ENCODE data around the gene DOCK2.

Gene DOCK2

DNA sequence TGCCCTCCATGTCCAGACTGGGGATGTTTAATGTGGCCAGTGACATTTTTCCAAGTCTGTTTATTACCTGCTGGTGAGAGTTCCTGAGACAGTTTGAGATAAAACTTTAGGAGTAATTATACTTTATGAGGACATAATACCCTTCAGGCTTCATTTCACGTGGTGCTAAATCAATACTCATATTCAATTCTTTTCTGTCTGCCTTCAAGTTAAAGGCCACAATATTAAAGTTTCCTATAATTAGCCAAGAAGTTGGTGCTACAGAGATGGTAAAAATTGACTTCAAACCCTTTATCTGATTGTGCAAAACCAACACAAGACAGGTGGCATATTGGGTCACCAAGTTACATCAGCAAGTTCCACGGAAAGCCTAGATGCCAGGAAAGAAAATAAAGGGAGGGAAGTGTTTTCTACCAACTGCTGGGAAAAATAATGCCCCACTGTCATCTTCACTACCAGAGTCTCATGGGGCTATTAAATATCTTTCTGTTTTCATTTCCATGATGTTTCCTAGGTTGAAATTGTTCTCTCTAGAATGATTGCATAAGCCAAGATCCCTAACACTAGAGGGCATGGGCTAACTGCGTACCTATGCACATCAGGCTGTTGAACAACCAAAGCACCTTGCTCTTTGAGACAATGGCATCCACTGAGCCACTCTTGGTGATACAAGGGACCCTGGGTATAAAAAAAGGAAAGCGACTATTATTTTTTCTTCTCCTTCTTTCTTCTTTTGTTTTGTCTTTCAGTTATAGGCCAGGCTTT is 274.6 kb downstream of the DOCK2 start:
- peak; percentile 9 for DNase-seq

DNA sequence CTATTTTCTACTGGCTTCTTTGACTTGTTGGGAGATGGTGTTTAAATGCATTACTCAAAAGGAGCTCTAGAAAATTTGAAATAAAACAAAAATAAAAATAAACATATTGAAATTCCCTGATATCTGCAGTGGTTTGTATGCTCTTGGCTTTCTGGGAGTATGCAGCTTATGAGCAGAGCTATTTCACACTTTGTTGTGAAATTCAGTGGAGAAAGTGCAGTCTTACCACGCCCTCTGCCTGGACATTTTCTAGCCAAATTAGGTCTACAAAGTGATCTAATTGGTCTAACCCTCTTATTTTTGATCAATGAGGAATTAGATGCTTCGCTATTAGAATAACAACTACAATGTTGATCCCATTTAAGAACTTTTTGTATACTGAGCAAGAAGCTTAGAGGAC is 276.4 kb downstream of the DOCK2 start:
- DNase-seq = no peak

DNA sequence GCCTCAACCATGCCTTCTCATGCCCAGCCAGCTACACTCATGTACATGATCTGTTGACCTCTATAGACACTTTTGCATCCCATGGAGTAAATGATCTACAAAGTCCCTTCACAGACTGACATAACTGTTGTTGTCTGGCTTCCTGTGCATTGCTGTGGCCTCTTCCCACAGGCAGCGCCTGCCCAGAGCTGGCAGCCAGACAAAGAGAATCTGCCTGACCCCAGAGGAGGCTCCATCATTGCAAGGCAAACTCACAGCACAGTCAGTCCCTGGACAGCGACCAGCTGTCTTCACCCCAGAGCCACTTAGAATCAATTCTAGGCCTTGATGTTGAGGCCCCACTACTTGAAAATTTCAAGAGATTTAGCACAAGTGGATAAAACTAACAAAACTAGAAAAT is 277.7 kb downstream of the DOCK2 start:
- DNase-seq = no peak

DNA sequence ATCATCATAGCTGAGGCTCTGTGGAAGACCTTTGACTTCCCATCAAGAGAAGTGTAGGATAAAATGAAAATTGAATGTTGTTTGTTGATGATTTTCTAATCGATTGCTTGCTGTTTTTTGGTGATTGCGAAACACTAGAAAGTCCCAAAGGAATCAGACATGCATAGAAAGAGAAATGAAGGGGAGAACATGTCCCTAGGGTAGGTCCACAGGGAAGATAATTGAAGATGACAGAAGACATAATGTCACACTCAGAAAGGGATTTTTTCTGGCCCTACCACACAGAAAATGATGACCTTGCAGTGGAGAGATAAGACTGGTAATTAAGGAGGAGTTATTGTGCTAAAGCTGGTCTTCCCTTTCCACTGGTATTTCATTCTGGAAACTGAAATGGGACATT is 280.4 kb downstream of the DOCK2 start:
- no peak for DNase-seq

DNA sequence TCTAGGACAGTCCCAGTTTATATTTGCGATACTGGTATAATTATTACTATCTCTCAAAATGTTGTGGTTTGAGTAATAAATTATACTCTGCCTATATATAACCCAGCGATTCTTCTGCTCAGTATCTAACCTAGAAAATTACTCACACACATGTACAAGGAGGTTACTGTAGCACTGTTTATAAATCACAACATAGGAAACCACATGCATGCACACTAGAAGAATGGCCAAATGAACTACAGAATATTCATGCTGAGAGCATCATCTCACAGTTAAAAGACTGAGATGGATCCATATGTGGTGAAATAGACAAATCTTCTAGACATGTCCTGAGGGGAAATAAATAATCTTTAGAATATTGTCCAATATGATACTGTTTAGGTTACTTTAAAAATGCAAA is 281.2 kb downstream of the DOCK2 start:
- DNase-seq = no peak

DNA sequence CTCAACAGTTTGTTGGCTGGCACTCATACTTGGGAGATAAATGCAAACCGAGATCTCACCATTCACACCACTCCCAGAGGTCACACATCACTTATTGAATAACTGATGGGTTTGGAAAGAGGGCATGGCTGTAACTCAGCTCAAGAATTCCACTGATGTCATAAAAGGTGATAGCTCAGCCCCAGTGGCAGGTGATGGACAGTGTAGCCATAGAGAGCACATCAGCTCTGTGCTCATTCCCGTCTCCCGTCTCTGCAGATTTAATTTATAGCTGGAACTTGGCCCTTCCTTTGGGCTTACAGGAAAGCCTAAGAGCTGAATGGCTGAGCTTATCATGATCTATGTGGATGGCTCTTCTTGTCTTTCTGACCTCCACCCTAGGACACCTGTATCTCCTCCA is 283.4 kb downstream of the DOCK2 start:
- no peak for DNase-seq

DNA sequence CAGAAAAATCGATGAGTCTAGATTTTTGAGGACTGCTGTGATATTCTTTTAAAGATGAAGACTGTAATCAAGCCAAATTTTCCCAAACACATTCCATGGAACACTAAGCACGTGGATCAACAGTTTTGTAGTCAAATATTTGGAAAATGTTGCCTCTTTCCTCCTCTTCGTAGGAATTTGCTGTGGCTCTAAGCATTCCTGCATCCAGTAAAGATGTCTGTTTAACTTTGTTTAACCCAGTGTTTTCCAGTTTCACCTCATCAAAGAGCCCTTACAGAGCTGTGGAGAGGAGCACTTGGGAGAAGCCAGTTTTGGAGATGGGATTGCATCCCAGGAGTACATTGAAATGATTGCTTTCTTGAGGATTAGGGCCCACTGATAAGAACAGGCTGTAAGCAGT is 284.3 kb downstream of the DOCK2 start:
- DNase-seq = no peak

DNA sequence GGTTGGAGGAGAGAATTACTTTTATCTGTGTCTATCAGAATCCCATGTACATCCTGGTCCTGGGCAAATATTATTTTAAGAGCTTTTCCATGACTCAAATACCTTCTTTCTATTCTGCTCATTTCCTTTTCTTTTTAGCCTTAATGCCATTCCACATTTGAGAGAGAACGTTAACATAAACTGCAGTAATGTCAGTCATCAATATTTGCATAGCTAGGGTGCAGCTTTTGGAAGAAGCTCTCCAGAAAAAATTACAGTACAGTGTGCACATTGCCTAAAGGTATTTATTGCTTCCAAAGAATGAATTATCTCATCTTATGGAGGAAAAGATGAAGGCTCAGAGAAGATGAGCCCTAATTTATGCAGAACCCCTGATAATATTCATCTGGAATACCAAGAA is 284.9 kb downstream of the DOCK2 start:
- no peak for DNase-seq

DNA sequence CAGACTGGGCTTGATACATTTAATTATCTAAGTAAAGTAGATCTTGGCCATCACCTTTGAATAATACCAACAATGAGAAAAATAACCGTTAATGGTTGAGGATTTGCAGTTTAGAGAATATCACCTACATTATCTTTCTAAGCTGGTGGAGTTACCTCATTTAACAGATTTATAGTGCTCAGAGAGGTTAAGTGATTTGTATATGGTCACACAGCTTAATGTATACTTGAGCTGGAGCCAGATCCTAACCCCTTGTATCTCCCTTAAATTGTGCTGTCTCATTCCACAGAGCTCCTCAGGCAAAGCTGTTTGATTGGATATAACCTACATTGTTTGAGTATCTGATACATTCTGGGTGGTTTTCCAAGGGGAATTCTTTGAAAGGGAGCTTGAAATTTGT is 285.4 kb downstream of the DOCK2 start:
- no peak for DNase-seq

DNA sequence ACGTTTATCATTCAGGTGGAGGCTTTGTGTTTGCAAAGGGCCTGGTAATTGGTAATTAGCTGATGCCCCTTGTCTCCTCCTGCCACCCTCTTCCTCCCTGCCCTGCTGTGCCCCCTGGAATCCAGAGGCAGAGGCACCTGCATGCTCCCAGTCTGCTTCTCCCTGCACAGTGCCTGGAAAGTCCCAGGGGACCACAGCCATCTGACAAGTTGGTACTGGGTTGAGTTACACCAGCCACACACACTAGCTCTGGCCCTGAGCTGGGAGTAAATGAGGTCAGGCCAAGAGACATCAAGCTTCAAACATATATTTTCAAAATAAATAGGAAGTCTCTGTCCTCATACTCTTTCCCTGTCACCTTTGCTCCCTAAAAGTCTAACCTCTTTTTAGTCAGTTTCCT is 286.9 kb downstream of the DOCK2 start:
- DNase-seq = no peak

DNA sequence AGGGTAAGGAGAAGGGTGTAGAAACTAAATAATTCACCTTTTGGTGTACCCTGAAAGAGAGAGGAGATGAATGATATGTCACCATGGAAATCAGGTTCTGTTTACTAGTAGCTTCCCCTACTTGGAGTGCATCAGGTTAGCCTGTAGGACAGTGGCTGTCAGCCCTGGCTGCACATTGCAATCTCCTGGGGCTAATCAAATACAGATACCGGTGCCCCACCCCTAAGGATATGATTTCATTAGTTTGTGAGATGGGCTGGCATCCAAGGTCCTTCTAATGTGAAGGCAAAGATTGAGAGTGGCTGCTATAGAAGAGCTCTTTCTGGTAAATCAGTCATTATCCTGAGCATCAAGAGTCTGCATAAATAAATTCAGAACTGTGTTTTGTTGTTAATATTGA is 296.1 kb downstream of the DOCK2 start:
- DNase-seq = no peak

DNA sequence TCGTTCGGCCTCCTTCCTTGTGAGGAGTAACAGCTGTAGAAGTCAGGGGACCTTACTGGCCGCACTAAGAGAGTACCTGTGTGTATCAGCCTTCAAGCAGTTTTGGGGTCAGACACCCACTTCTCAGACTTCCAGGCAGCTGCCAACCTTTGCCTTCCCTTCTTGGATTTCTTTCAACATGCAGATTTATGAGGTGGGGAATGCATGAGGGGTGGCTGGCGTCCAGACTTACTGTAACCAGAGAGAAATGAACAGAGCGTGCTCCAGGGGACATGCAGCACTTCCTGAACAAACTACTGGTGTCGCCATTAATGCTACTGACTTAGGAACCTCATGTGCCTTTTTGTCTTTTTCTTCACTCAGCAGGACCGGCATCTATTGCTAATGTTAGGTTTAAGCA is 296.5 kb downstream of the DOCK2 start:
- DNase-seq = no peak

DNA sequence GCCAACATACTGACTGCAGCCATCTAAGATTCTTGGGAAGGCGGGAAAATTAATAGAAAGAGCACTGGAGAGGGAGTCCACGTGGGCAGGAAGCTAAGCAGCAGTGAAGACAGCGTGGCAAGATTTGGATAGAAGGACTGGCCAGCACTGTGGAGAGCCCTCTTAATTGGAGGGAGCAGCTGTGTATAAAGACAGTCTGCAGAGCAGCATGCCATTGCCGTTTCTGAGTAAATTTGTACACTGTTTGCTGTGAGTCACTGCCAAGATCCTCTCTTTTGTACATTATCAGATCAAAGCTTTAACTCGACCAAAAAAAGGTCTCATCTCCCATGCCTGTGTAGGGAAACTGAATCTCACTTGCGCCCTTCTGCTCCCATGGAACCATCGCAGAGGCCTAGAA is 297.9 kb downstream of the DOCK2 start:
- DNase-seq = no peak

DNA sequence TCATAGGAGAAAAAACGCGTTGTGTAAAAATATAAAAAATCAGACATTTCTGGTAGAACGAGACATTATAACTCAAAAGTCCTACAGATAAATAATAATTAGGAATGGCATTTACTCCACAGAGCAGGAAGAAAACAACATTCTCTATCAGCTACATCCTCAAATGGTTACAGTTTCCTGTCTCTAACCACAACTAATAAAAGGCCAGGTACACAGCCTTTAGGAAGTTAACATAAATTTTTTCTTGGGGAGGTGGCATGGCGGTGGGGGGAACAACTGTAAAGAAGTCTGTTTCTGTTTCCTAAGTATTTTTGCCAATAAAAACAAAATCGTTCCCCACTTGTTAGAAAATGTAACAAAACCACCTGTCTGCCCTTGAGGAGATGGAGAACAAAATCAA is 298.7 kb downstream of the DOCK2 start:
- no peak for DNase-seq

DNA sequence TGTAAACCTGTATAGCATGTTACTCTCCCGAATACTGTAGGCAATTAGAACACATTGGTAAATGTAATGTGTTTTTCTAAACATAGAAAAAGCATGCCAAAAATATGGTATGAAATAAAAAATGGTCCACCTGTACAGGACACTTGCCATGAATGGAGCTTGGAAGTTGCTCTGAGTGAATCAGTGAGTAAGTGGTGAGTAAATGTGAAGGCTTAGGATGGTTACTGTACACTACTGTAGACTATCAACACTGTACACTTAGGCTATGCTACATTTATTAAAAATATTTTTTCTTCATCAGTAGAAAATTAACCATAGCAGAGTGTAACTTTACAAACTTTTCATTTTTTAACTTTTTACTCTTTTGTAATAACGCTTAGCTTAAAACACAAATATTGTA is 301.4 kb downstream of the DOCK2 start:
- no peak for DNase-seq

DNA sequence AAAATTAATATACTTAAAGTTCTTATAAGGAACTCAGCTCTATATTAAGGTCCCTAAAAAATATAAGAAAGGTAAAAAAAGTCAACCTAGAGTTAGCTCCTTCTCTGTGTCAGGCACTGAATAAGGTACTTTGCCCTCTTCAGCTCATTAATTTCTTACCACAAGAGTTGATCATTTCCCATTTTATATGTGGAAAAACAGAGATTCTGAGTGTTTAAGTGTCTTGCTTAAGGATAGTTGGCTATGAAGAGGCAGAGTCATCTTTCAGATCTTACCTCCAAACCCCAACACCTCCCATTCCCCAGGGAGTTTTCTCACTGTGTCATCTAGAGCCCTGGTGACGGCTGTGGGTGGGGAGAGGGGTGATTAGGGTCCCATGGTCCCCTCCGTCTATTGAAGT is 302.7 kb downstream of the DOCK2 start:
- DNase-seq = no peak

DNA sequence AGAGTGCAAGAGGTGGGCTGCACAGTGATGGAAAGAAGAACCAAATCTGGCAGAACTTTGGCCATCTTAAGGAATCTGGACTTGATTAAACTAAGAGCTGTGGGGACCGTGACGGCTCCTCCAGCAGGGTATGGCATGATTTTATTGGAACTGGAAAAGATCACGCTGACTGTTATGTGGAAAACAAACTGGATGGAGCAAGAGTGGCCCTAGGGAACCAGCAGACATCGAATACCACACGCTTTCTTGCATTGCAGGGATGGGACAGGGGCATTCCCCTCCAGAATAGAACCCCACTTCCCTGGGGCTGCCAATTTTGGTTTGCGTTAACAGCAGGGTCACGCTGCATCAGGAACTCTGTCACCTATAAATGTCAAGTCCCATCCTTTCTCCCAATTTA is 304.5 kb downstream of the DOCK2 start:
- DNase-seq = no peak

DNA sequence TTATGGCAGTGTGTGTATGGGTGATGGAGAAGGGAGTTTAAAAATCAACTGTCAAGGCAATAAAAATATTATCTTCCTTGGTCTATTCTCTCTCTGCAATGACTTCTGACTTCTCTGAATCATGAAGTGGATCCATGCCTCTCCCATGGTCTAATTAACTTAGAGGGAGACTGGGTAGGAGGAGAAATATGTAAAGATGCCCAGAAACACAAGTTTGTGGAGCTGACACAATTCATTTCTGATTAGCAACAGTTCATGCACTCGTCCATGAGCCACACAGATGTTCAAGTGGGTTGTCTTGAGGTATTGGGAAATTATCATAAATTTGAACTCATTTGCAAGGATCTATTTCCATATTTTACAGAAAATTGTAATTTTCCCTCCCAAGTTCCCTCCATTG is 305.1 kb downstream of the DOCK2 start:
- no peak for DNase-seq

DNA sequence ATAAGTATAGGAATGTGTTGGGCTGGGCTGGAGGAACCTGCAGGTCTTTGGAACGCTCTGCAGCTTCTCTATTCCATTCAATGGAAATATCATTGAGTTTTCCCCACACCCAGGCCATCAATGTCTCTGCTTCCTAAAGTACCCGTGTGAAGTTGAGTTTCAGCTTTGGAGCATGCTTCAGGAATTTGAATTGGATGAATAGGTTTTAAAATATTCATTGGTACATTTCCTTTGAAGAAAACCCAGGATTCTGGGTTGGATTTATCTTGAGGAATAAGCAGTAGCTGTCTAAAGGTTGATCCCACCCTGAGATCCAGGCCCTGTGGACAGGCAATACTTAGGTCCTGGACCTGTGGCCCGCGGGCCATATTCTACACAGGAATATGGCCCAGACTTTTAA is 306.0 kb downstream of the DOCK2 start:
- DNase-seq = no peak

DNA sequence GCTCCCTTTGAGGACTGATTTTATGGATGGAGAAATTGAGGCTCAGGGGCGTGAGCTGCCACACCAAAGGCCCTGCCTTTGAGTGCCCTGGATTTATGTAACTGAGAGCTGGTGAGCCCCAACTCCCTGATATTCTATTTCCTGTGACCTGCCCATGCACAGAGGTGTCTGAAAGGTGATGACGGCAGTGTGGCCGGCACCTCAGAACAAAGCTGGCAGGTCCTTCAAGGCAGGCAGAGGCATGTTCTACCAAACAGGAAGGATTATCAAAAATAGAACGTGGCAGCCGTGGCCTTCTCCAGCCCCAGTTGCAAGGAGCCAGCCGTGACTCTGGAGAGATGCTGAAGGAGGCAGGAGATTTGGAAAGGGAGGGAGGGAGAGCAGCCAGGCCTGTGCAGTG is 307.0 kb downstream of the DOCK2 start:
- DNase-seq = no peak

DNA sequence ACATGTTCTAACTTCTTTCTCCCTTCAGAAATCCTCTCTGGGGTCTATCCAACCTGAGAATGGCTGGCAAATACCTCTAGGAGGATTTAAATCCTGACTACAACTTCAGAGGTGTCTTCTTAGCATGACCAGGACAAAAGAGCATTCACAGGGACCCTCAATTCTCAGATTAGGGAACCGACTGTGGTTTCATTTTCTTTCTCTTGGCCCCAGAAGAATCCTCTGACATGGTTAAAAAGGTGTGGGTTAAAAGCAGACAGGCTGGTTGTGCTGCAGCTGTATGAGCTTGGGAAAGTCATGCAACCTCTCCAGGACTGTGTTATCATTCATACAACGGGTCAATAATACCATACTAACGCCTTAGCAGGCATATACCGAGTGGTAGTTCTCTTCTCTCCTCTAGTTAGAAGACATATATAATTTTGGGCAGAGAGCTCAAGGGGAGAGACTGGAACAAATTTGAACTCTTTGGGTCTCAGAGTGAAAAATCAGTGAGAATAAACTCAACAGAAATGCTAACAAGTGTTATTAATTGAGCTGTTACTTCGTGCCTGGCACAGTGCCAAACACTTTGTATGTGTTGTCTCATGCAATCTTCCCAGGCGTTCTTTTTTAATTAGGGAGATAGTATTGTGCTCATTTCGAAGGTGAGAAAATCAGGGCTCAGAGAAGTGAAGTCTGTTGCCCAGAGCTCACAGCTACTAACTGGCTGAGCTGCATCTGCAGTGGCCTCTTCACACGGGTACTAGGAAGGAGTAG is 308.0 kb downstream of the DOCK2 start:
- DNase-seq = no peak

DNA sequence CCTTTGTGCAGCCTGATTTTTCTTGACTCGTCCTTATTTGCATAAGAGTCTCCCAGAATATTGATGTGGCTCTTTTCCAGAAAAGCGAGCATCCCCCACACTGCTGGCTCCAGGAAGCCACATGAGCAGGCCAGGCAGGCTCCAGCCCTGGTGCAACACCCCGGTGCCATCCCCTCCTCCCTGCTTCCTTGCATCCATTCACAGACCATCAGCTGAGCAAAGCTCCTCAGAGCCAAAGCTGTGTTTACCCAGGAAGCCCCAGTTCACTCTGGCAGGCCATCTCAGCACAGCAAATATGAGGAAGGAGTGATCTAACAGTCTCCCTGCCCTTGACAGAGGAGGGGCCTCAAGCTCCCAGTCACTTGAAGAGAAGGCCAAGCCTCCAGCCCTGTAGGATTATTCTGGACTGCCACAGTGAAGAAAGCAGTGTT is 308.8 kb downstream of the DOCK2 start:
- DNase-seq = peak; percentile 39

DNA sequence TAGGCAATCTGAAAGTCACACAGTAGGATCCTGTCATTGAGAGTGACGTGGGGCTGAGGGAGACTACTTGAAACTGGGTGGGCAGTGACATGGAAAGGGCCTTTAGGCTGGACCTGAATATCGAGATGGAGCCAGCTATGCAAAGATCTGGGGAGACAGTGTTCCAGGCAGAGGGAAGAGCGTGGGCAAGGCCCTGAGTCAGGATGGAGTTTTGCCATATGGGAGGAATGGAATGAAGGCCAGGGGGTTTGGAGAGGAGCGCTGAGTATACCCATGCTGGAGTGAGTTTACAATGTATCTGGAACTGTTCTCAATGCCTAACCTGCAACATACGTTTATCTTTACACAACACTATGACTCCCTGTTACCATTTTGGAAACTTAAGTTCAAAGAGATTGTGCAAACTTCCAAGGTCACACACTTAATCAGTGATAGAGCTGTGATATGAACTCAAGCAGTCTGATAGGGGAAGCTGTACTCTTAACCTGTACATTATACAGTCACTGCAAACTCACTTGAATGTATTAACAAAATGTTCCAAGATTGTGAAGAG is 309.7 kb downstream of the DOCK2 start:
- no peak for DNase-seq

DNA sequence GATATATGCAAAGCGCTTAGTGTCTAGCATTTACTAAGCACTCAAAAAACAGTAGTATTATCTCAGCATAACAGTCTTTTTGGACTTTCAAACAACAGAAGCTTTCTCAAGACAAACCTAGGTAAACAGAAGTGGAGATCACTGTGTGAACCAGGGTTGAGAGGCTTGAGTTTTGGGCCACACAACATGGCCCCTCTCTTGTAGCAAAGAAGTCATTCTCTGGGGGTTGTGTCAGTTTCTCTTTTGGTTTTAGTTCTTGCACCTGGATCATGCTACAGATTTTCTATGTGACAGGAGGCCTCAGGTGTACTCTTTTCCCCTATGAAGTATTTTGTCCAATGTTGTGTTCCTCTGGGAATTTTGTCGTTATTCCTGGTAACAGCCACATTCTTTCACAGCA is 313.3 kb downstream of the DOCK2 start:
- no peak for DNase-seq
